Measurements from ENCODE around the gene EHBP1. TPM values are rescaled to one million over a fixed set of nuclear protein-coding genes. Genes with fewer than 3 reads are reported as not detected.
"Not testable (repeated sequence)": the region's sequence is repeated elsewhere in the genome, so short reads cannot be mapped to it uniquely, and the experiment has no call there.

The EHBP1 gene
- total RNA-seq, 1 experiment from 2014 or later: 25.2 TPM

DNA sequence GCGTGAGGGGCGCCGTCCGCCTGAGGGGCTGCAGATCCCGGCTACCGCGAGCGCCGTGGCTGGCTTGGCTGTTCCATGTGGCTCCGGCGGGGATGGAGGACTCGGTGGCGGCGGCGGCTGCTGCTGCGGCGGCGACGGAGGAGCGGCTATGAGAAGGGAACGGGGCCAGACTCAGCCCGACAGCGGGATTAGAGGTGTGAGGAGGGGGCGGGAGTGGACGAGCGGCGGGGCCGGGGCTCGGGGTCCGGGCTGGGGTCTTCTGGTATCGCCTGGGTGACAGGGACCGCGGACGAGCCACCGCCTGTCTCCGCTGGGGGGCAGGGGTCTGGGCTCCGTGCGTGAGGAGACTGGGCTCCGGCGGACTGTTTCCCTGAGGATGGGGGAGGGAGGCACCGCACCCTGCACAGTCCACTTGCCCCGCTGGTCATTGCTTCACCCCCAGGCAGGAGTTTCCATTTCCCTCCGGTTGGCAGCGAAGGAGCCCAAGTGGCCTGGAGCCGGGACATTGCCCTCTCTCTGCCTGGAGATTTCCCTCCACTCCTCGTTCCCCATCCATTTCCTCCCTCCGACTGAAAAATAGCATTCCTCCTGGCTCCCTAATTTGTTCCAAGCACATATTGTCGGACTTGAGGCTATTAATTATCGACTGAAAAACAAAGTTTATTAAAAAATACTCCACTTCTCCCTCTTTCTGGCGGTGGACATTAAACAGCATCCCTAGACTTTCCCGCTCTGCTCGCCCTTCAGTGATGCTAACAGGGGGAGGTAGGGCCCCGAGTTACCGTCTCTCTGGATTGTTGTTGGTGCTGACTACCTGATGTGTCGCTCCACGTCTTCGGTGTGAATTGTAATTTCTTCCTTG, 577 bp downstream of the EHBP1 start:
- DNase-seq (ENCODE audit: low spot score): peak; percentile 70

DNA sequence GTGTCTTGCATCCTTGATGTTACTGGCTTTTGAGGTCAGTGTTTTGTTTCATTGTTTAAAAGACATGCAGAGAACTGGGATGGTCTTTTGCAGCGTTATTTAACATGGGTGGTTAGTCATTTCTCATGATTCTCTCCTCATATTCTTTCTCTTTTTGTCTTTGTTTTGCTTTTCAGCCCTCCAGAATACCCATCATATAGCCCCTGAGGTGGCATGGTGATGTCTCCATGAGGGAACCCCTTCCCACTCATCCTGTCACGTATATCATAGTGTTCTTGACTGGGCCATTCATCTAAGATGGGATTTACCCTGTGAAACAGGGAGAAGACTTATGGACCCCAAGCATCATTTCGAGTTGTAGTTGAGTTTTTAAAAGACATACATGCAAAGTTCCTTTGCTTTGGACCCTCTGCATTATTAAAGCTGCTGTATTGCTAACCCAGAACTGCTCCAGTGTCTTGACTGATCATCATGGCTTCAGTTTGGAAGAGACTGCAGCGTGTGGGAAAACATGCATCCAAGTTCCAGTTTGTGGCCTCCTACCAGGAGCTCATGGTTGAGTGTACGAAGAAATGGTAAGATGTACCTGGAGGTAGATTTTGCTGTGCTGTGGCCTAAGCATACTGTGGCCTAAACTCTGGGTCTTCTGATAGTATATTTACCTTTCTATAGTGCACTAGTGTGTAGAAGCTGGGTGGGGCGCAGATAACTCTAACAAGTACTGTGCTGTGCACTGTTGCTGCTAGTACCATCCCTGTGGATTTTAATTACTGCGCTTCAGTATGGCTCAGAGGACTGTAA, 1.4 kb downstream of the EHBP1 start:
- DNase-seq (ENCODE audit: low spot score): peak; percentile 50

DNA sequence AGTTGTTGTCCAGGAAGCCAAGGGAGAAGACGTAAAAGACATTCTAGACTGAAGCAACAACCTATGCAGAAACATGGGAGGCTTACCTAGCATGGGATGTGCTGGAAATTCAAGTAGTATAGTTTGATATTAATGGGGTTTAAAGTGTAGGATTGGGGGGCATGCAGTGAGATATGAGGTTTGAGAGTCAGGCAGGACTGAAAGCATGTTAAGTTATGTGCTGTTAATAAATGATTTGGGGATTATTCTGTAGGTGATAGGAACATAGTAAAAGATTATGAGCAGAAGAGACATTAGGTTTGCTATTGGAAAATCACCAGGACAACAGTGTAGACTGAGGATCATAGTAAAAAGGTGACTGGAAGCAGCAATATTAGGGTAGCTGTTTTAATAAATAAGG, 3.2 kb downstream of the EHBP1 start:
- DNase-seq (ENCODE audit: low spot score): no peak

DNA sequence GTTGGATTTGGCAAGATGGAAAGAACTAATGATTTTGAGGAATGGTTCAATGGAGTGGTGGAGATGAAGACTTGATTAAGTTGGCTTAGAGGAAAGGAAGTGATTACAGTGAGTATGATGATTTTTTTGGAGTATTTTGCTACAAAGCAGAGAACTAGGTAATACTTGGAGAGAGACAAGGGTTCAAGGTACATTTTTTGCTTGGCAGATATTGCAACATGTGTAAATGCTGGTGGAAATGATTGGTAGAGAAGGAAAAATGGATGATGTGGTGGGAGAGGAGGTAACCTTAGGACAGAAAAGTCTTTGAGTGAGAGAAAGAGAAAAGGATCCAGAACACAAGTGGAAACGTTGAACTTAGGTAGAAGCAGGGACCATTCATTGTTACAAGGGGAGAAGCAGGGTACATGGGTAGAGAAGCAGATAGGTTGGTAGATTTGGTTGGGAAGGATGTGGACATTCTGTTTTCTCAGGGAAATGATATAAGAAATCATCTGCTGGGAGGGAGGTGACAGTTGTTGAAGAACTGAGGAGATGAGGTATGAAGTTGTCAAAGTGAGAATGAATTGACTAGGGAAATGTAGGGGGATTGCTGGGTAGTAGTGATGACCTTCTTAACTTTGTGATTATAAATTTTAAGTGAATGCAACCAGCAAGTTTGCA, 6.5 kb downstream of the EHBP1 start:
- no peak for DNase-seq (ENCODE audit: low spot score)

DNA sequence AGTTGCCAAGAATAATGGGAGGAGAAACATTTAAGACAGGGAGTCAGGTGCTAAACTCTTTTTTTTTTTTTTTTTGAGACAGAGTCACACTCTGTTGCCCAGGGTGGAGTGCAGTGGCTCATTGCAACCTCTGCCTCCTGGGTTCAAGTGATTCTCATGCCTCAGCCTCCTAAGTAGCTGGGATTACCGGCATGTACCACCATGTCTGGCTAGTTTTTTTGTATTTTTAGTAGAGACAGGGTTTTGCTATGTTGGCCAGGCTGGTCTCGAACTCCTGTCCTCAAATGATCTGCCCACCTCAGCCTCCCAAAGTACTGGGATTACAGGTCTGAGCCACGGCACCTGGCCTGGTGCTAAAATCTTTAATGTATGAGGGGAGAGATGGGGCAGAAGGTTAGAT, 7.7 kb downstream of the EHBP1 start:
- DNase-seq (ENCODE audit: low spot score): not testable (repeated sequence)

DNA sequence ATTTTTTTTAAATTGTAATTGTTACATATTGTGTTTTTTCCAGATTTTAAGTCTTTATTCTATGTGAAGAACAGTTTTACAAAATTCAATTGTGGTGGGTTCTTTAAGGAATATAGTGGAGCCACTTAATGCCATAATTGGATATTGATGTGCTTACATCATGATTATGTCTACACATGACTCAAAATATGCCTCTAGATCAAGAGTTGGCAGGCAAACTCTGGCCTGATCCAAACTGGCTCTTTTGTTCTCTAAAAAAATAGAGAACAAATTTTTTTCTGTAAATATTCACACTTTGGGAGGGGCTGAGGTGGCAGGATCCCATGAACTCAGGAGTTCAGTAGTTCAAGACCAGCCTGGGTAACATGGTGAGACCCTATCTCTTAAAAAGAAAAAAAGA, 8.3 kb downstream of the EHBP1 start:
- DNase-seq (ENCODE audit: low spot score): no peak

DNA sequence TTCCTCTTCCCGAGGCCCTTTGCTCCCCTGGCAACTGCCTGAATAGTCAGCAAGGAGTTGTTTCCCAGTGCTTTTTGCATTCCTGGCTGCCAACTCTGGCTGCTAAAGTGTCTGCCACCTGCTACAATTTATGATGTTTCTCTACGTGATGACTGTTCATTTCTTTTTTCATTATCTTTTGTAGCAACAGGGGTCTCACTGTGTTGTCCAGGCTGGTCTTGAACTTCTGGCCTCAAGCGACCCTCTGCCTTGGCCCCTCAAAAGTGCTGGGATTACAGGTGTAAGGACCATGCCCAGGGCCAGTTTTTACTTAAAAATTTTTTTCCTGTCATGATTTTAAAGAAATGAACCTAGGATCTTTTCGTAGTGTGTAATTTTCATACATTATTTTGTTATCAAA, 11.3 kb downstream of the EHBP1 start:
- no peak for DNase-seq (ENCODE audit: low spot score)

DNA sequence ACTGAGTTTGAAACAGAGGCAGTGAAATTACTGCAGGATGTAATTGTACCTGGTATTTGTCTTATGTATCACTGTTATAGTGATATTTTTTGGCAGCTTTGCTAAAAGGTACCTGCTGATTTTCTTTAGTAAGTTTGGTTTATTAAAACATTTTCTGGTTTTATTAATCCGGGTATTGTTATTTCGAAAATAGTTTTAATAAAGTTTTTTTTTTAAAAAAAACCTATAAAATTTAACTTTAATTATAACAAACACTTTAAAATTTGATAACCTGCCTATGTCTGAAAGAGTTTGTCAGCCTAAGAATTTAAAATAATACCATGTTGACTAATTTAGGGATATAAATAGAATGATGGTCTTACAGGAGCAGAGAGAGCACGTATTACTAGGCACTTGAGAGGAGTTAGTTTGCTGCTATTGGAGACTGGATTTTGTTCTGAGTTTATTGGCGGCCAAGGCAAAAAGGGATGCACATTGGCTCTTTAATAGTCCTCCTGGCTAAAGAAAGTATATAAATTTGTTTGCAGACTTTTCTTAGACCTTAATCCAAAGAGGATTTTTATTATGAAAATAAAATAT, 12.1 kb downstream of the EHBP1 start:
- DNase-seq (ENCODE audit: low spot score): no peak

DNA sequence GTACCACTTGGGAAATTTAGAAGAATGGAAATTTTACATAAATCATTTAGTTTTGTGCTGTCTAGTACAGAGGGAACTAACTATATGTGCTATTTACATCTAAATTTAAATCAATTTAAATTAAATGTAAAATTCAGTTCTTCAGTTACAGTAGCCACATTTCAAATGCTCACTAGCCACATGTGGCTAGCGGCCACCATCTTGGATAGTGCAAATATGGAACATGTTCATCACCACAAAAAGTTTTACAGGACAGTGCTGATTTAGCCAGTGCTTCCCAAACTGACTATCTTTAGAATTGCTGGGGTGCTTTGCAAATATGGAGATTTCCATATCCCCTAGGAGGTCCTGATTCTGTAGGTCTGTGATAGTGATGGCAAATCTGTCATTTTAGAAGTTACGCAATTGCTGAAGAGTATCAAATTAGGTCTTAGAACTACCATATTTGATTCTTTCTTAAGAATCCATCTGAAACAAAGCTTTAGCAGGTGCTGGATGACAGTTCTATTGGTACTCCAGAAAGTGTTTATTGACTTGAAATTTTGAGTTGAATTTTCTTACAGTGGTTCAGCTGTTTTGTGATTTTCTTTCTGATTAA, 12.8 kb downstream of the EHBP1 start:
- DNase-seq (ENCODE audit: low spot score): no peak

DNA sequence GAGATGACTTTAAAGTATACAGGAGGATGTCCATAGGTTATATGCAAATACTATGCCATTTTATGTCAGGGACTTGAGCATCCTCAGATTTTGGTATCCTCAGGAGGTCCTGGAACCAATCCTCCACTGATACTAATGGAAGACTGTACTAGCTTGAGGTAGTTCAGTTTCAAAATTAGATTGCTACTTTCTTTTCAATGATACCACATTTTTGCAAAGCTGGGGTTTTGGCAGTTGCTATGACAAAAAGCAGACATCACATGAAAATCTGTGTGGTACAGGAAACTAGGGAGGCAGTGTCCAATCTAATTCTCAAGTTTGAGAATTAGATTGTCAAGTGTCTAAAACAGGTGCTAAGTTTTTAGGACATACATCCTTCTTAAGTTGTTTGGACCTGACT, 14.2 kb downstream of the EHBP1 start:
- no peak for DNase-seq (ENCODE audit: low spot score)

DNA sequence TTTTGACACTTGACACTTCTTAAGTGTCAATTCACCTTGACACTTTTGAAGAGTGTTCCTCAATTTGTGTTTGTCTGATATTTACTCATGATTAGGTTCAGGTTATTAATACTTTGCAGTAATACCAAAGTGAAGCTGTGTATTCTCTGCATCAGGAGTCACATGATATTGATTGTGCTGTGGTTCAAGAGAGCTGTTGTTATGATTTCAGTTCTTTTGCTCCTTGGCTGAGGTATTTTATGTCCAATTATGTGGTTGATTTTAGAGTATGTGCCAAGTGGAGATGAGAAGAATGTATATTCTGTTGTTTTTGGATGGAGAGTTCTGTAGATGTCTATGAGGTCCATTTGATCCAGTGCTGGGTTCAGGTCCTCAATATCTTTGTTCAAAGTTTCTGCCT, 17.2 kb downstream of the EHBP1 start:
- DNase-seq (ENCODE audit: low spot score): no peak

DNA sequence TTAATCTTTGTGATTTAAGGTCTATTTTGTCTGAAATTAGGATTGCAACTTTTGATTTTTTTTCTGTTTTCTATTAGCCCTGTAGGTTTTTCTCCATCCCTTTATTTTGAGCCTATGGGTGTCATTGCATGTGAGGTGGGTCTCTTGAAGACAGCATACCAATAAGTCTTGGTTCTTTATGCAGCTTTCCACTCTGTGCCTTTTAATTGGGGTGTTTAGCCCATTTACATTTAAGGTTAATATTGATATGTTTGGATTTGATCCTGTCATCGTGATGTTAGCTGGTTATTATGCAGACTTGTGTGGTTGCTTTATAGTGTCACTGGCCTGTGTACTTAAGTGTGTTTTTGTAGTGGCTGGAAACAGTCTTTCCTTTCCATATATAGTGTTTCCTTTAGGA, 17.7 kb downstream of the EHBP1 start:
- DNase-seq (ENCODE audit: low spot score): no peak

DNA sequence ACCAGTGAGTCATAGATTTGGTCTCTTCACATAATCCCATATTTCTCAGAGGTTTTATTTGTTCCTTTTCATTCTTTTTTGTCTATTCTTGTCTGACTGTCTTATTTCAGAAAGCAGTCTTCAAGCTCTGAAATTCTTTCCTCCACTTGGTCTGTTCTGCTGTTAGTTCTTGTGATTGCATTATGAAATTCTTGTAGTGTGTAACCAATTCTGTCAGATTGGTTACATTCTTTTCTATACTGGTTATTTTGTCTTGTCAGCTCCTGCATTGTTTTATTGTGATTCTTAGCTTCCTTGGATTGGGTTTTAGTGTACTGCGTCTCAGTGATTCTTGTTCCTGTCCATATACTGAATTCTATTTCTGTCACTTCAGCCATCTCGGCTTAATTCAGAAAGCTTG, 18.6 kb downstream of the EHBP1 start:
- DNase-seq (ENCODE audit: low spot score): no peak

DNA sequence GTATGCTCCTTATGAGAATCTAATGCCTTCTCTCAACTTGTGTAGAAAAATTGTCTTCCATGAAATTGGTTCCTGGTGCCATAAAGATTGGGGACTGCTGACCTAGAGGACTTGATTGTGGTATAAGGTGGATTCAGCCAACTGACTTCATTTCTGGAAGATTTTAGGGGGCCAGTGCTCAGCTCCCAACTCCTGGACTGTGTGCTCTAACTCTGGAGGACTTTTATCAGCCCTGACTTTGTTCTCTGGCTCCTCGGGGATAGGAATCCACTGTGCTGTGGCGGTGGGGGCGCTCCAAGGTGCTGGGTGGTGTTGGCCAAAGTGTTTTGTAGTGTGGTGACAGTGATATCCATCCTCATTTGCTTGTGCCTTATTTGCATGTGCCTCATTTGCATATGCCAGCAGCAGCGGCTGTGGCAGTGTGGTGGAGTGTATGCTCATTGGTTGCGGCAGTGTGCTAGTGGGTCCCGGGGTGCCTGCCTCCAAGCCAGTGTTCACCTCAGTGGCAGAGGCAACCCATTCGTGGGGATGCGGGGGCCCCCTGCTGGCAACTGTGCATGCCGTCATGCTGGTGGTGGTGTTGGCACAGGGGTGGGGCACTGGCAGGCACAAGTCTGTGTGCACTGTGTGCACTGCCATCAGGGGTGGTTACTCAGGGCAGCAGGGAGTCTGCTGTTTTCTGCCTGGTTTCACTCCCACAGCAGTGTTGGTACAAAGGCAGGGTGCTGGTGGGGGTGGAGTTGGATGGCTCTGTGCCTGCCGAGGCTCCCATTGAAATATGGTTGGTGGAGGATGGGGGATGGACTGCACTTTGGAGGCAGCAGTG, 19.6 kb downstream of the EHBP1 start:
- DNase-seq (ENCODE audit: low spot score): peak; percentile 36

DNA sequence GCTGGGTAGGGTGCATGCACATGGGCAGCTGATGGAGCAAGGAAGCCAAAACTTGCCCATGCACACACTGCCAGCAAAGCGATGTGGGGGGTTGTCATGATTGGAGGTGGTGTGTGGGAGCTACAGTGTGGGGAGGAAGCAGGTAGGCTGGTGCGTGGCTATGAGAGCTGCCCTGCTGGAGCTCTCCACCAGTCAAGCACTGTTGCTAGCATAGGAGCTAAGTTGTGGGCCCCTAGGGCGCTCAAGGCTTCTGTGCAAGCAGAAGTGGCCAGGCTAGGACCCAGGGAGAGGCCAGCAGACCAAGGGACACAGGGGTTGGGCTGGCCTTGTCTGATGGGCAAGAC, 20.2 kb downstream of the EHBP1 start:
- no peak for DNase-seq (ENCODE audit: low spot score)

DNA sequence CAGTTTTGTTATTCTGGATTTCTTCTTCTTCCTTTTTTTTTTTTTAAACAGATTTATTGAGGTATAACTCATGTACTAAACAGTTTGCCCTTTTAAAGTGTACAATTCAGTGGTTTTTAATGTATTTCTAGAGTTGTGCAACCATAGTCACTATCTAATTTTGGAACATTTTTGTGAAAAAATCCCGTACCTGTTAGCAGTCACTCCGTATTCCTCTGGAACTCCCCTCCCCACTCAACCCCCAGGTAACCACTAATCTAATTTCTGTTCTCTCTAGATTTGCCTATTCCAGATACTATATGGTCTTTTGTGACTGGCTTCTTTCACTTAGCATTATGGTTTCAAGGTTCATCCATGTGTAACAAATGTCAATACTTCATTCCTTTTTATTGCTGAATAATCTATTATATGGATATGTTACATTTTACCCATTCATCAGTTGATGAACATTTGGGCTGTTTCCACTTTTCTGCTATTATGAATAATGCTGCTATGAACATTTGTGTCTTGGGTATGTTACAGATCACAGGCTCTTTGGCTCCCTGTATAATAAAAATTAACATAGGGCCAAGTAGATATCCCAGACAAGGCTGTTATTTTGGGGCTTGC, 21.9 kb downstream of the EHBP1 start:
- no peak for DNase-seq (ENCODE audit: low spot score)

DNA sequence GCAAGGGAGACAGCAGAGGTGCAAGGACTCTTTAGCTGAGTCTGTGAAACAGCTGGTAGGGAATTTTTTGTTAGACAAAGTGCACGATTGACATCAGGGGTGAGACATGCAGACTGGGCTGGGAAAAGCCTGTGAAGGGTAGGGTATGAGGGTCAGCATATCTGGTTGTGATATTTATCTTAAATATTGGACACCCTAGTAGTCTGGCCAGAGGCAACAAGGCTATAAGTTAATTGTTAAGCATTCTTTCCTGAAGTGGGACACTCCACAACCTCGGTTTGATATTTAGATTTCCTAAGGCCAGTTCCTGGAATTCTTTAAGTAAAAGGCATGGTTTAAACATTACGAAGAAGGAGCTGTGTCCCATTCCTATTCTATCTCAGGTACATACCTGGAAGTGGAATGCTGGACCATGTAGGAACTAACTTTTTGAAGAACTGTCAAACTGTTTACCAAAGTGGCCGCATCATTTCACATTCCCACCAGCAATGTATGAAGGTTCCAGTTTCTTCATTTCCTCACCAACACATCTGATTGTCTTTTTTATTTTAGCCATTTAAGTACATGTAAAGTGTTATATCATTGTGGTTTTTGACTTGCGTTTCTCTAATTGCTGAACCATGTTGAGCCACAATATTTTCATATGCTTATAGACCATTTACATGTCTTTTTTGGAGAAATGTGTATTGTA, 22.5 kb downstream of the EHBP1 start:
- DNase-seq (ENCODE audit: low spot score): no peak

DNA sequence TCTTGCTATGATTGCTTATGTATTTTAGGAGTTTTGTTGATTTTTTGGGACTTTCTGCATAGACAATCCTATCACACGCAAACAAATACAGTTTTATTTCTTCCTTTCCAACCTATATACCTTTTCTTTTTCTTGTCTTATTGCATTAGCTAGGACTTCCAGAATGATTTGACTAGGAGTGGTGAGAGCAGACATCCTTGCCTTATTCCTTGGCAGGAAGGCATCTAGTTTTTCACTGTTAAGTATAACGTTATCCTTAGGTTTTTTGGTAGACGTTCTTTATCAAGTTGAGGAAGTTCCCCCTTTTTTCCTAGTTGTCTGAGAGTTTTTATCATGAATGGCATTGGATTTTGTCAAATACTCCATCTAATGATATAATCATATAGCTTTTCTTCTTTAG, 25.8 kb downstream of the EHBP1 start:
- no peak for DNase-seq (ENCODE audit: low spot score)

DNA sequence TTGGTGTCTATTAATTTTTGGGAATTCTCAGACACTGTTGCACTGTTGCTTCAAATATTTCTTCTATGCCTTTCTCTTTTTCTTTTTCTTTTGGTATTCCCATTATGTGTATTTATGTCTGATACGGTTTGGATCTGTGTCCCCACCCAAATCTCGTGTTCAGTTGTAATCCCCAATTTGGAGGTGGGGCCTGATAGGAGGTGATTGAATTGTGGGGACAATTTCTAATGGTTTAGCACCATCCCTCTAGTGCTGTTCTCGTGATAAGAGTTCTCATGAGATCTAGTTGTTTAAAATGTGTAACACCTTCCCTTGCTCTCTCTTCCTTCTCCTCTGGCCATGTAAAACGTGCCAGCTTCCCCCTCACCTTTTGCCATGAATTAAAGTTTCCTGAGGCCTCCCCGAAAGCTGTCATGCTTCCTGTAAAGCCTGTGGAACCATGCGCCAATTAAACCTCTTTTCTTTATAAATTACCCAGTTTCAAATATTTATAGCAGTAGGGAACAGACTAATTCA, 26.8 kb downstream of the EHBP1 start:
- no peak for DNase-seq (ENCODE audit: low spot score)

DNA sequence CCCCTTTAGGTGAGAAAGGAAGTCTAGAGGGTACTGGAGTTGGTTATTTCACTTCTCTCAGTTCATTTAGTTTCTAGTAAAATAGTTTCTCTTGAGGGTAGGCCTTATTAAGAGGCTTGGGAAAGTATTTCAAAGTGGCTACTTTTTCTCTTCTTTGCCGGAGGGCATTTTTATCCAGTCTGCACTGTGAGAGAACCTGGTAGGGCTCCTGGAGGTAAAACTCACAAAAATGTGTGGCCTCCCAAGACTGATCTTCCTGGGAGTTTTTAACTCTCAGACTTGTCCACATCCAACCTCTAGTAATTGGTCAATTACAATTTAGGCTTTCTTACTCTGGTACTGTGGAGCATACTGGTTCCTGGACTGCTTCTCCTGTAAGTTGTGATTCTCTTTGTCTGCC, 28.0 kb downstream of the EHBP1 start:
- DNase-seq (ENCODE audit: low spot score): no peak
